Epithelial cell of esophagus (primary cell): ENCODE measurements around the gene YY1AP1.
"Not testable (repeated sequence)": the region's sequence is repeated elsewhere in the genome, so short reads cannot be mapped to it uniquely, and the experiment has no call there.

Experiments
- DNase-seq: peaks from one replicate; pipeline ENCODE4 v3.0.0; 2010; ENCODE audit warnings: low read depth
- H3K4me3 ChIP-seq: 2 replicates; pipeline ENCODE4 v1.5.1; 2011; ENCODE audit warnings: mild to moderate bottlenecking, low read length, control low read depth
- TF ChIP-seq, protein P1 (sequence below): IDR thresholded peaks from 2 replicates; pipeline ENCODE4 v1.5.1; 2011; ENCODE audit warnings: low read depth, mild to moderate bottlenecking, low read length, control low read depth, inconsistent platforms; ENCODE audit not compliant: insufficient read depth; ENCODE audit errors: missing control alignments

Gene YY1AP1

GRCh38 chr1:155649676-155650075 lies 38.9 kb downstream of the YY1AP1 start:
- H3K4me3 ChIP-seq, result no peak overlapping the region
- TF ChIP-seq, protein P1, sequence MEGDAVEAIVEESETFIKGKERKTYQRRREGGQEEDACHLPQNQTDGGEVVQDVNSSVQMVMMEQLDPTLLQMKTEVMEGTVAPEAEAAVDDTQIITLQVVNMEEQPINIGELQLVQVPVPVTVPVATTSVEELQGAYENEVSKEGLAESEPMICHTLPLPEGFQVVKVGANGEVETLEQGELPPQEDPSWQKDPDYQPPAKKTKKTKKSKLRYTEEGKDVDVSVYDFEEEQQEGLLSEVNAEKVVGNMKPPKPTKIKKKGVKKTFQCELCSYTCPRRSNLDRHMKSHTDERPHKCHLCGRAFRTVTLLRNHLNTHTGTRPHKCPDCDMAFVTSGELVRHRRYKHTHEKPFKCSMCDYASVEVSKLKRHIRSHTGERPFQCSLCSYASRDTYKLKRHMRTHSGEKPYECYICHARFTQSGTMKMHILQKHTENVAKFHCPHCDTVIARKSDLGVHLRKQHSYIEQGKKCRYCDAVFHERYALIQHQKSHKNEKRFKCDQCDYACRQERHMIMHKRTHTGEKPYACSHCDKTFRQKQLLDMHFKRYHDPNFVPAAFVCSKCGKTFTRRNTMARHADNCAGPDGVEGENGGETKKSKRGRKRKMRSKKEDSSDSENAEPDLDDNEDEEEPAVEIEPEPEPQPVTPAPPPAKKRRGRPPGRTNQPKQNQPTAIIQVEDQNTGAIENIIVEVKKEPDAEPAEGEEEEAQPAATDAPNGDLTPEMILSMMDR, result no peak
- DNase-seq, result no peak

DNA sequence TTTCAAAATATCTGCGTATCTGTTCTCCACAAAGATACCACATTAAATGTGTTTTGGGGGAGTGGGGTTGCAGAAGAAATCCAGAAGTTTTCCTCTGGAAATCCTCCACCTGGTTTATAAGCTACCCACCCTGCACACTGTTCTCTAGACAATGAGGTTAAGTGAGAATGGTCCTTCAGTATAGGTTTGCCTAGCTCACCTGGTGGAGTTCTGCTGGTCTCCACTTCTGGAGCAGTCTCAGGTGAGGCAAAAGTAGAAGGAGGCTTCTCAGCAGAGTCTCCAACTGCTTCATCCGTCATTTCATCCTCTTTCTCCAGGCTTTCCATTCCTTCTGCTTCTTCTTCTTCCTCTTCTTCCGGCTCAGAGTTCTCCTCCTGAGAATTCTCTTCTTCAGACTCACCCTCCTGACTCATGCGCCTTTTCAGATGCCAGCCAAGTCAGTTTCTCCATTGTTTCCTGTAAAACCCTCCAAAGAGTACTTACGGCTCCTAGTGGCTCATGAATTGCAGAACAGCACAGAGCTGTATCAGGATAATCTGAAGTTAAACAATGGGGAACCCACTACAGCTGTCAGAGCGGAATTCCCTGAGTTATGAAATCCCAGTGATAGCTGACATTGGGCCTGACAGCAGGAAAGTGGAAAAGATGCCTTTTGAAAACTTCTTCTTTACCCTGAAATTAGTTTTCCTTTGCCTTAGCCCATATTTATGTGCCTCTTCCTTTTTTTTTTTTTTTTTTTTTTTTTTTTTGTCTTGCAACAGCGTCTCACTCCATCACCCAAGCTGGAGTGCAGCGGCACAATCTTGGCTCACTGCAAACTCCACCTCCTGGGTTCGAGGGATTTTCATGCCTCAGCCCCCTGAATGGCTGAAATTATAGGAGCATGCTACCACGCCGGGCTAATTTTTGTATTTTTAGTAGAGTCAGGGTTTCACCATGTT lies 40.1 kb downstream of the YY1AP1 start:
- TF ChIP-seq, protein P1, result peak; percentile 84
- H3K4me3 ChIP-seq, result peak overlapping the region; percentile 48
- DNase-seq, result peak; percentile 93

DNA sequence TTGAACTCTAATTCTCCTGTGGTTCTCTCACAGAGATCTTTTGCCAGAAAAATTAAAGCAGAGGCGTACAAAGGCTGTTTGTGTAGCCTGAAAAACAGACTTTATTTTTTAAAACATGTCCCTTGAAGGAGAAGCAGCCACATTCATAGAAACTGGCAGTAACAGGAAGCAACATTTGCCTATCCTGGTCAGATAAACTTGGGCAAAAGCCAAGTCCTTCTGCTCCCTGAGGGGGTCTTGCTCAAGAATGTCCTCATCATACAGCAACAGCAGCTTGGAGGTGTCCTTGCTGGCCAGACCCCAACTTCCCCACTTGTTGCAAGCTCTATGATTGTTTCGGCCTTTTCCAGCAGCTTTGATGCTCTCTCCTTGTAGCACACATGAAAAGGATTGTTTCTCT lies 42.3 kb downstream of the YY1AP1 start:
- TF ChIP-seq, protein P1, result no peak
- peak; percentile 43 for DNase-seq
- H3K4me3 ChIP-seq, result no peak overlapping the region

DNA sequence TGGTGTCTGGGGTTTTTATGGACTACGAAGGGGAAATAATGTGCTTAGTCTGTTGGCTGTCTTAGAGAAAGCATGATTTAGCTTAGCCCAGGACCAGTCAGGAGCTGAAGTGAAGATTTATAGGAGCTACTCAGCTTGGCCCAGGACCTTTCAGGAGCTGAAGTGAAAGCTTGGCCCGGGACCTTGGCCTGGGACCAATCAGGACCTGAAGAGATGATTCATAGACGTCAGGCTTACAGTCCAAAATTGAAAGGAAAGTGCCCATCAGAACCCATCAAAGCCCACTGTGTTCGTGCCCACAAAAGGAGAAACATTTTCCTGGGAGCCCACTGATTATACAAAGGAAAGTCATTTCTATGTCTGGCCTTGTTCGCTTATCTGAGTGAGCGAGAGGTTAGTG lies 42.9 kb downstream of the YY1AP1 start:
- DNase-seq, result no peak
- no peak overlapping the region for H3K4me3 ChIP-seq
- TF ChIP-seq, protein P1, result no peak

DNA sequence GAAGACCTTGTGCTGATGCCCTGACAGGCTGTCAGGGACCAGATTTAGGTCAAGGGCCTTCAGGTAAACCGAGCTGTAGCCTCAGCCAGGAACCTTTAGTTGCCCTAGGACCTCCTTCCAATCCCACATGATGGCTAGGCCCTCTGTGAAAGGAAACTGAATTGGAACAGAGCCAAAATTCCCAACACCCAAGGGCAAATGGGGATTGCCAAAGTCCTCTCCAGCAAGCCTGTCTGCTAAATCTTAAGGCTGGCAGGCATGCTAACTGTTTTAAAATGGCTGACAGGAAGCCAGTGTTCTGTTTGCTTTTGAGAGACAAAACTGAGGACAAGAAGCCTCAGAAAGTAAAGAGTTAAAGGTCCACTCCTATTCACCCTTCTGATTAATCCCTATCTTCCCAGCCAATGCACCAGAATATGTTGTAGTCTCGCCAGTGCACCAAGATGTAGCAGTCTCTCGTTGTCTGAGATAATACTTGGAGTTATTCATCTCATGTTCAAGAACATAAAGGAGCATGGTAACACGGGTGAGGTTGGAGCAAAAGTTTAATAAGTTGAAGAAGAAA lies 43.5 kb downstream of the YY1AP1 start:
- H3K4me3 ChIP-seq, result no peak overlapping the region
- DNase-seq, result no peak
- TF ChIP-seq, protein P1, result no peak

DNA sequence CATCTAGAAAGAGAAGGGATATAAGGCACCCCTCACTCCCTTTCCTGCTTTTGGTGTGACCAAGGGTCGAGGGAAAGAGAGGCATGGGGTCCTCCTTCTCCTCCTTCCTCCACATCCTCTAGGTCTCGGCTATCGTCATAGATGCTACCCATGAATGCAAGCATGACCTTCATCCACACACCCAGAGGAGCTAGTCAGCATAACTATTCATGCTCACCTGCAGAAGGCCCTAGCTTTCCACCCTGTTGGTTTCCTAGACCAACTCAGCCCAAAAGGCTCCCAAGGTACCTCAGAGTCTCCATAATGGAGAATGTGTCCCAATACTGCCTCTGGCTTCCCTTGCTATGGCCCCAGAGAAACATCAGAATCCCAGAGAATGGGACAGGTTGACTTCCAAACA lies 45.3 kb downstream of the YY1AP1 start:
- H3K4me3 ChIP-seq, result no peak overlapping the region
- TF ChIP-seq, protein P1, result no peak
- no peak for DNase-seq

- H3K4me3 ChIP-seq, DNase-seq: not testable (repeated sequence)
Observed at GRCh38 chr1:155642559-155643180, 45.9 kb downstream of the YY1AP1 start.
